Subcutaneous adipose tissue (tissue), 4 donors: ENCODE data around the gene ANKRD13B. TPM values are rescaled to one million over a fixed set of nuclear protein-coding genes. Genes with fewer than 3 reads are reported as not detected.

ENCODE experiments used
- total RNA-seq, 4 donors: library from RNA; depleted of rRNA; stranded (reverse); fragments of >200 nt; gene quantifications; one replicate each; pipeline ENCODE4 v1.1.0, GENCODE V29; 2016
- TF ChIP-seq, protein P1 (sequence below): fragments of 450-650 bp; IDR thresholded peaks from one replicate; pipeline ENCODE4 v1.5.1; 2016; ENCODE audit warnings: low read depth, mild to moderate bottlenecking, control low read depth, antibody characterized with exemption, moderate library complexity

The ANKRD13B gene
- total RNA-seq, 4 donors from 2014 or later: 6.8 to 19.4 (median 13.0) TPM

GRCh38 chr17:29586676-29587469 is 6.1 kb upstream of the ANKRD13B start:
- TF ChIP-seq, protein P1, sequence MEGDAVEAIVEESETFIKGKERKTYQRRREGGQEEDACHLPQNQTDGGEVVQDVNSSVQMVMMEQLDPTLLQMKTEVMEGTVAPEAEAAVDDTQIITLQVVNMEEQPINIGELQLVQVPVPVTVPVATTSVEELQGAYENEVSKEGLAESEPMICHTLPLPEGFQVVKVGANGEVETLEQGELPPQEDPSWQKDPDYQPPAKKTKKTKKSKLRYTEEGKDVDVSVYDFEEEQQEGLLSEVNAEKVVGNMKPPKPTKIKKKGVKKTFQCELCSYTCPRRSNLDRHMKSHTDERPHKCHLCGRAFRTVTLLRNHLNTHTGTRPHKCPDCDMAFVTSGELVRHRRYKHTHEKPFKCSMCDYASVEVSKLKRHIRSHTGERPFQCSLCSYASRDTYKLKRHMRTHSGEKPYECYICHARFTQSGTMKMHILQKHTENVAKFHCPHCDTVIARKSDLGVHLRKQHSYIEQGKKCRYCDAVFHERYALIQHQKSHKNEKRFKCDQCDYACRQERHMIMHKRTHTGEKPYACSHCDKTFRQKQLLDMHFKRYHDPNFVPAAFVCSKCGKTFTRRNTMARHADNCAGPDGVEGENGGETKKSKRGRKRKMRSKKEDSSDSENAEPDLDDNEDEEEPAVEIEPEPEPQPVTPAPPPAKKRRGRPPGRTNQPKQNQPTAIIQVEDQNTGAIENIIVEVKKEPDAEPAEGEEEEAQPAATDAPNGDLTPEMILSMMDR: no peak

- TF ChIP-seq, protein P1: no peak
Measured at GRCh38 chr17:29587591-29587990, 5.3 kb upstream of the ANKRD13B start.

GRCh38 chr17:29588017-29588561 is 4.8 kb upstream of the ANKRD13B start:
- TF ChIP-seq, protein P1: no peak

DNA sequence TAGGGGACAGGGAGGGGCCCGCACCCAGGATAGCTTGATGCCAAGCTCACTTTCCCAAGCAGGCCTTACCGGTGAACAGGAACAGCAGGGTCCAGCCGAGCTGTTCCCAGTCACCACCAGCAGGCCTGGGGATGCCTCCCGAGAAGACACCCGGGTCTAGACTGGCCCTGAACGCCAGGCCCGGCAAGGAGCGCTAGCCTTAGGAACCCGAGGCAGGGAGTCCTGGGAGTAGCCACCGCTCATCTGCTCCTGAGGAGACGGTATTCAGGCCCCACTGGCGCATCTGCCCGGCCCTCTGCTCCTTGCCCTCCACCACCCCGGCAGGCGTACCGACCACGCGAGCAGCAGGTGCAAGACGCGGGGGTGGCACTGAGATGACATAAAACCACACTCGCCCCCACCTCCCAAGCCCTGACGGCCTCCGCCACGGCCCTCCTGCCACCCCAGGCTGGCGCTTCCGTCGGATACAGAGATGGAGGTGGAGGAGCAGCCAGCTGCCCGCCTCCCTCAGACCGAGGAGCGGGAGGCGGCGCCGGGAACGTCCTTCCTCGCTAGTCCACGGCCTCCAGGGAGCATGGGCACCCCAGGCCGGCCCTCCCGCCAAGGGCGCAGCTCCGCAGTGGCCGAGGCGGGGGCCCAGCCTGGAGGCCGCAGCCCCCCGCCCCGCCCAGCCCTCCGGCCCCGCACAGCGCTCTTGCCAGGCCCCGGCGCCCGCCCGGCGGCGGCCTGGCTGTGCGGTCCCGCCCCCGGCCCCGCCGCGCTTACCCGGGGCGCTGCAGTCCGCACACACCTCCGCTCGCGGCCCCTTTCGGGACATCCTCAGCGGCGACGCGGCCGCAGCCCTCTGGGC is 4.1 kb upstream of the ANKRD13B start:
- TF ChIP-seq, protein P1: no peak

GRCh38 chr17:29589524-29590410 is 3.2 kb upstream of the ANKRD13B start, which contains the start of gene GIT1:
Gene GIT1, minus strand, starts transcription at chr17:29589648. Its CDS starts 270 bp downstream, at chr17:29589378.
- TF ChIP-seq, protein P1: no peak

- TF ChIP-seq, protein P1: no peak
Measured at GRCh38 chr17:29590411-29591145, 2.4 kb upstream of the ANKRD13B start.
